Activated T-helper 1 cell treated with anti-CD3 and anti-CD28 coated beads, Interleukin-12 subunit alpha, Interleukin-12 subunit beta, Interleukin-2, Interleukin-4 antibody, amounts not matched to agents 30 ng/mL and 10 ng/mL and 1 ng/mL, durations not matched to agents 14 hours and 24 hours and 36 hours (primary cell): ENCODE results near the gene CEPT1. TPM values are rescaled to one million over a fixed set of nuclear protein-coding genes. Genes with fewer than 3 reads are reported as not detected.

ENCODE experiments used
- DNase-seq: peaks from one replicate; pipeline ENCODE4 v3.0.0; 2021; ENCODE audit warnings: low spot score
- H3K27ac Mint-ChIP-seq: one replicate; pipeline ENCODE4 v1.8.0; 2021; ENCODE audit warnings: mild to moderate bottlenecking, mixed read lengths
- H3K27me3 Mint-ChIP-seq: one replicate; pipeline ENCODE4 v1.8.0; 2022; ENCODE audit warnings: mild to moderate bottlenecking, moderate library complexity, mixed read lengths; ENCODE audit not compliant: insufficient read depth
- H3K36me3 Mint-ChIP-seq: one replicate; pipeline ENCODE4 v1.8.0; 2021; ENCODE audit warnings: low read depth, mixed read lengths
- H3K4me1 Mint-ChIP-seq: one replicate; pipeline ENCODE4 v1.8.0; 2021; ENCODE audit warnings: low read depth, mixed read lengths
- H3K4me3 Mint-ChIP-seq: one replicate; pipeline ENCODE4 v1.8.0; 2021; ENCODE audit warnings: mild to moderate bottlenecking, moderate library complexity, mixed read lengths
- H3K9me3 Mint-ChIP-seq: one replicate; pipeline ENCODE4 v1.8.0; 2021; ENCODE audit warnings: mixed read lengths
- intact Hi-C: fragments of 100-400 bp; cut with micrococcal nuclease; formaldehyde crosslinking; loops from one replicate; pipeline ENCODE4 v1.15.1; 2024
- total RNA-seq: library from RNA; stranded (reverse); gene quantifications from 2 replicates; pipeline ENCODE4 v1.2.3, GENCODE V29; 2022

CEPT1 gene
- total RNA-seq, 1 donor from 2014 or later = 37.3 TPM

DNA sequence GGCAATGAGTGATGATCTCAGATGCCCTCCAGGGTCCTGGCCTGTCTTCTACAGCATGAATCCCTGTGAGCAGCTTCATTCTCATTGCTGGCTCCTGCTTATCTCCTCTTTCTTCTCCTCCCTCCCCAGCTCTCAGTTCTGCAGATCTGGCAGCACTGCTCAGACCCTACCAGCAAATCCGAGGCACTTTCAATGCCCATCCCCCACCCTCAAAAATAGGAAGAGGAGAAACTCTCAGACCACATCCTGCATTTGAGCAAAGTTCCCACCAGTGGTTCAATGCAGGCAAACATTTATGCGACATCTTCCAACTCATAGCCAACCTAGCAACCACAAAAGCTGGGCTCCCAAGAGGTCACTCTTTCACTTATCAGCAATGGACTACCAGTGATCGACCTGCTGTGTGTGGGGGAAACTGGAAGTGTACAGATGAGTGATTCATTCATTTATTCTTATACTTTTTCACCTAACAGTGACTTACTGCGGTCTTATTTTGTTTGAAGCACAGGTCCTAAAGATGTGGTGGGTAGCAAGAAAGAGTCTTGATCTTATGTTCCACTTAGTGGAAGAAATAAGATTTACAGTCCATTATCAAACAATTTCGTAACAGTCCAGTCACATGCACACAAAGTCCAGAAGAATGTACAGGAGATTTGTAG lies 81.7 kb downstream of the CEPT1 start:
- peak; percentile 67 for DNase-seq
- Mint-ChIP-seq H3K4me3 (peak overlapping the region; percentile 78), H3K9me3 (no peaks in the 10 kb centered on the region), H3K27ac (peak overlapping the region; percentile 98), H3K27me3 (no peaks in the 10 kb centered on the region), H3K36me3 (peaks cover 5% of the 10 kb centered on the region), H3K4me1 (peaks cover 93% of the 10 kb centered on the region)
- intact Hi-C loops = loop anchor here (1.0 to 10.0 kb wide), 11 partner anchors 7 to 286 kb away; partner anchors contain the start of genes ATP5PB, C1orf162, CEPT1 and DENND2D

GRCh38 chr1:111222308-111223125 lies 82.5 kb downstream of the CEPT1 start:
- peaks cover 93% of the 10 kb centered on the region for H3K4me1 Mint-ChIP-seq
- H3K27ac Mint-ChIP-seq = peak overlapping the region; percentile 98
- DNase-seq = peak; percentile 69
- H3K27me3 Mint-ChIP-seq = no peaks in the 10 kb centered on the region
- intact Hi-C loops = loop anchor here (1.0 to 10.0 kb wide), 12 partner anchors 8 to 285 kb away; partner anchors contain the start of genes C1orf162, CEPT1 and DRAM2
- H3K36me3 Mint-ChIP-seq = peaks cover 5% of the 10 kb centered on the region
- H3K9me3 Mint-ChIP-seq = no peaks in the 10 kb centered on the region
- H3K4me3 Mint-ChIP-seq = peak overlapping the region; percentile 78

DNA sequence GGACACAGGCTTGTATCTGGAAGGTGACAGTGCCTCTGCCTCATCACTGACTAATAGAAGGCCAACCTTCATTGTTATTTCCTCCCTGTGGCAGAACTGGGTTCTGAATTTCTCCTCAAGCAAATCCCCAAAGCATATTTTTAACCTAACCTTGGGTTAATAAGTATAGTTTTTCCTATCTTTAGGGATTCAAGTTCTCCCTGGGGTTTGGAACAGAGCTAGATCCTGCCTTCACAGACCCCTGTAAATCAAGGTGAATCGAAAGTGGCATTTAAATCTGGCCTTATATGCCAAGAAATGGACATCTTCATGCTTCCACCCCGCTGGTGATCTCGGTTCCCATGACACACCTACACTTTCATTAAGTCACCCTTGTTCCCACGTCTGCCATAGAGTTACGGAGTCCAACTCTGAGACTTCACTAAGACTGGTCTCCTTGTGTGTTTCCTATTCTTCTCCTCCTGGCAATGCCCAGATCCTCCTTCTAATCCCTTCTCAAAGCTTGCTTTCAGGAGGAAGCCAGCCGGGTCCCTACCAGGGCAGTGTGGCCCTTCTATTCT lies 83.2 kb downstream of the CEPT1 start:
- DNase-seq = no peak
- peaks cover 93% of the 10 kb centered on the region for H3K4me1 Mint-ChIP-seq
- H3K9me3 Mint-ChIP-seq = no peaks in the 10 kb centered on the region
- H3K27me3 Mint-ChIP-seq = no peaks in the 10 kb centered on the region
- H3K27ac Mint-ChIP-seq = peak overlapping the region; percentile 98
- peak overlapping the region; percentile 78 for H3K4me3 Mint-ChIP-seq
- H3K36me3 Mint-ChIP-seq = peaks cover 5% of the 10 kb centered on the region
- intact Hi-C loops = loop anchor here (1.0 to 10.0 kb wide), 9 partner anchors 36 to 284 kb away; partner anchors contain the start of genes C1orf162, CEPT1 and DRAM2

GRCh38 chr1:111225091-111225490 lies 85.1 kb downstream of the CEPT1 start:
- Mint-ChIP-seq H3K27me3 (no peaks in the 10 kb centered on the region), H3K36me3 (peaks cover 3% of the 10 kb centered on the region), H3K4me1 (peaks cover 86% of the 10 kb centered on the region), H3K27ac (peak overlapping the region; percentile 62), H3K4me3 (peak overlapping the region; percentile 57), H3K9me3 (no peaks in the 10 kb centered on the region)
- DNase-seq = no peak
- intact Hi-C loops = loop anchor here (10.0 kb wide), 1 partner anchor 250 kb away; the partner anchor contains the start of gene C1orf162

- no peaks in the 10 kb centered on the region for H3K9me3 Mint-ChIP-seq
- peaks cover 3% of the 10 kb centered on the region for H3K36me3 Mint-ChIP-seq
- no peaks in the 10 kb centered on the region for H3K27me3 Mint-ChIP-seq
- H3K4me1 Mint-ChIP-seq = peaks cover 85% of the 10 kb centered on the region
- peak overlapping the region; percentile 62 for H3K27ac Mint-ChIP-seq
- DNase-seq = no peak
- intact Hi-C loops = loop anchor here (10.0 kb wide), 1 partner anchor 249 kb away; the partner anchor contains the start of gene C1orf162
- peak overlapping the region; percentile 57 for H3K4me3 Mint-ChIP-seq
Measured at GRCh38 chr1:111225717-111226400, 85.8 kb downstream of the CEPT1 start.

GRCh38 chr1:111227434-111227833 lies 87.4 kb downstream of the CEPT1 start, which contains the start of gene CHI3L2:
CHI3L2 (plus strand) TSS chr1:111227713; CDS start chr1:111227730, 17 bp downstream.
- Mint-ChIP-seq H3K27ac (peak within 1 kb of the TSS; percentile 71), H3K9me3 (no peaks in the 10 kb centered on the region), H3K27me3 (no peaks in the 10 kb centered on the region), H3K4me3 (peak within 1 kb of the TSS; percentile 46), H3K4me1 (peaks cover 85% of the 10 kb centered on the region), H3K36me3 (peaks cover 7% of the 10 kb centered on the region)
- no peak for DNase-seq
- intact Hi-C loops = loop anchor here (10.0 kb wide), 1 partner anchor 247 kb away; the partner anchor contains the start of gene C1orf162

GRCh38 chr1:111227851-111228747 lies 88.1 kb downstream of the CEPT1 start:
- Mint-ChIP-seq H3K9me3 (no peaks in the 10 kb centered on the region), H3K4me3 (peak overlapping the region; percentile 46), H3K27me3 (no peaks in the 10 kb centered on the region), H3K36me3 (peaks cover 7% of the 10 kb centered on the region), H3K27ac (peak overlapping the region; percentile 71), H3K4me1 (peaks cover 85% of the 10 kb centered on the region)
- intact Hi-C loops = loop anchor here (10.0 kb wide), 1 partner anchor 247 kb away; the partner anchor contains the start of gene C1orf162
- no peak for DNase-seq

DNA sequence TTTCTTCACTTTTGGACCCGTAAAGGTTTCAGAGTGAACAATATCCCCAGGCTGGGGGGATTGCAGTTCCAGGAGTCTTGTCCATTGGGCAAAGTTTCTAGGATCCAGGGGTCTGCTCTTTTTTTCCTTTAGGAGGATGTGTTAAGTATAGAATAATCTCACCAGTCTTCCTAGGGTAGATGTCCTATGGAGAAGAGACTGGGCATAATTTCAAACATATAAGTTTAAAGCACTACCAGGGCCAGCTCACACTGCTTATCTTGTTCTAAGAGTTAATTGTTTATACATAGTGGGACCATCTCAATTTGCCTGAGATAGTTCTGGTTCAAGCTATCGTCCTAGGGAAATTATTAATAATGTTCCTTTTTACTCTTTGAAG lies 88.7 kb downstream of the CEPT1 start:
- H3K4me3 Mint-ChIP-seq = no peak overlapping the region
- intact Hi-C loops = loop anchor here (10.0 kb wide), 1 partner anchor 246 kb away; the partner anchor contains the start of gene C1orf162
- peak overlapping the region; percentile 71 for H3K27ac Mint-ChIP-seq
- no peaks in the 10 kb centered on the region for H3K9me3 Mint-ChIP-seq
- no peak for DNase-seq
- no peaks in the 10 kb centered on the region for H3K27me3 Mint-ChIP-seq
- peaks cover 79% of the 10 kb centered on the region for H3K4me1 Mint-ChIP-seq
- H3K36me3 Mint-ChIP-seq = peaks cover 7% of the 10 kb centered on the region

DNA sequence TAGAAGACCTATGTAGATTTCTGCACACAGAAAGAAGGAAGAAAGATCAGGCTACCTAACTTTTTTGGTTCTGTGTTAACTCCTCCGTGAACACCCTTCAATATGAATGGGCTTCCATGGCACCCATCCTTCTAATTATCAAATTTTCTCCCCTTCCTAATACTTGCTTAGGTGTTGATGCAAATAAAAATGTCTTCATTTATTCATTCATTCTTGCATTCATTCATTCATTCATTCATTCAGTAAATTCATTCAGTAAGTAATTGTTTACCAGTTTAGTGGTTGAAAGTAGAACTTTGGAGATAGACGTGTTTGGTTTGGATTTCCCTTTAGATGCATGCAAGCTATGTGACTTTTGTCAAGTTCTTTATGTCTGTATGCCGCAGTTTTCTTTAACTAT lies 92.1 kb downstream of the CEPT1 start:
- Mint-ChIP-seq H3K27ac (no peak overlapping the region), H3K4me1 (peaks cover 50% of the 10 kb centered on the region), H3K27me3 (no peaks in the 10 kb centered on the region), H3K4me3 (peak overlapping the region; percentile 28), H3K9me3 (no peaks in the 10 kb centered on the region), H3K36me3 (peaks cover 18% of the 10 kb centered on the region)
- intact Hi-C loops = no loop called here
- DNase-seq = no peak

DNA sequence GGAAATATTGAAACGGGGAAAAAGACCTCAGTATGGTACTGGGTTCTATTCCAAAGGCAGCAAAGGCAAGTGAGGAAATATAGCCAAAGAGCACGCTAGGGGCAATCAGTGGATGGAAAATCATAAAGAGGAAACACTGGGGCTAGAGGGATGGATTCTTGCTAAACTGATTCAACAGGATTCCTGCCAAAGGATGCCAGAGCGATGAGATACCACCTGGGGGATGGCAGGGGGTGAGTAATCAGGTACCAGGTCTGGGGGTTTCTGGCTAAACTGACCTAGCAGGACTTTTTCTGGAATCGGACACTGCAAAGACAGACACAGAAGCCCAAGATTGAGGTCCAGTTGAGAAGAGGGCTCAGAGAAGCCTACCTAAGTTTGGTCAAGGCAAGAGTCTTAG lies 94.2 kb downstream of the CEPT1 start:
- H3K36me3 Mint-ChIP-seq = peaks cover 34% of the 10 kb centered on the region
- no peaks in the 10 kb centered on the region for H3K9me3 Mint-ChIP-seq
- peaks cover 34% of the 10 kb centered on the region for H3K4me1 Mint-ChIP-seq
- intact Hi-C loops = no loop called here
- no peaks in the 10 kb centered on the region for H3K27me3 Mint-ChIP-seq
- H3K27ac Mint-ChIP-seq = no peak overlapping the region
- DNase-seq = no peak
- no peak overlapping the region for H3K4me3 Mint-ChIP-seq
